PFSK-1 (cell line): ENCODE results near the gene ZNF362.

Experiments
- POLR2AphosphoS5 ChIP-seq: IDR thresholded peaks from 2 replicates; pipeline ENCODE4 v1.6.1; 2012; ENCODE audit warnings: low read depth, mild to moderate bottlenecking, control low read depth, low read length, moderate library complexity
- REST ChIP-seq, 2 experiments: IDR thresholded peaks; 2 replicates each; pipeline versions ENCODE4 v1.6.1 to v1.8.0; 2011 to 2012; ENCODE audit warnings: low read depth in 2 of 2, low read length in 2 of 2, control low read depth in 1 of 2, inconsistent platforms in 1 of 2, mild to moderate bottlenecking in 1 of 2, moderate library complexity in 1 of 2; ENCODE audit not compliant: insufficient read depth in 1 of 2
- SIN3A ChIP-seq: IDR thresholded peaks from 2 replicates; pipeline ENCODE4 v1.6.1; 2012; ENCODE audit warnings: mild to moderate bottlenecking, low read length, moderate library complexity, borderline replicate concordance; ENCODE audit not compliant: insufficient read depth
- TAF1 ChIP-seq: IDR thresholded peaks from 2 replicates; pipeline ENCODE4 v1.6.1; 2012; ENCODE audit warnings: low read length, control low read depth, borderline replicate concordance; ENCODE audit not compliant: insufficient read depth

- no peak for TF ChIP-seq REST (IDR thresholded peaks at IDR 0.05; ENCODE audit: insufficient read depth in 1 of 2, low read depth in 2 of 2, low read length in 2 of 2)
- TF ChIP-seq TAF1 = no peak
- TF ChIP-seq SIN3A = no peak
- no peak for TF ChIP-seq POLR2AphosphoS5
These were observed 18.7 kb upstream of the ZNF362 start for GRCh38 chr1:33237579-33237978.
